Astrocyte of the spinal cord (primary cell): ENCODE measurements around the gene INPP5D.

Experiments
- DNase-seq: peaks from one replicate; pipeline ENCODE4 v3.0.0; 2011; ENCODE audit warnings: low read depth, low spot score
- H3K4me3 ChIP-seq: 2 replicates; pipeline ENCODE4 v1.5.1; 2011; ENCODE audit warnings: low read depth, mild to moderate bottlenecking, low read length, moderate library complexity
- CTCF ChIP-seq: IDR thresholded peaks from 2 replicates; pipeline ENCODE4 v1.5.1; 2012; ENCODE audit warnings: low read depth, mild to moderate bottlenecking, low read length, inconsistent platforms
- in situ Hi-C: cut with HindIII; loops from 2 replicates; pipeline ENCODE4 v1.10.0; 2017; ENCODE audit warnings: low sequenced_read_pairs

Gene INPP5D

GRCh38 chr2:233219848-233220247, 159.7 kb downstream of the INPP5D start:
- no peak for TF ChIP-seq CTCF
- DNase-seq = no peak
- in situ Hi-C loops = no loop called here
- no peak overlapping the region for H3K4me3 ChIP-seq

- no peak overlapping the region for H3K4me3 ChIP-seq
- no peak for TF ChIP-seq CTCF
- no peak for DNase-seq
- in situ Hi-C loops = no loop called here
These were observed 161.4 kb downstream of the INPP5D start for GRCh38 chr2:233221378-233222063.

- no peak overlapping the region for H3K4me3 ChIP-seq
- DNase-seq = no peak
- no peak for TF ChIP-seq CTCF
- in situ Hi-C loops = no loop called here
These were observed 163.1 kb downstream of the INPP5D start for GRCh38 chr2:233223059-233223894.

- no peak overlapping the region for H3K4me3 ChIP-seq
- DNase-seq = no peak
- in situ Hi-C loops = no loop called here
These were observed 165.3 kb downstream of the INPP5D start for GRCh38 chr2:233225230-233226068.

GRCh38 chr2:233226511-233227031, 166.4 kb downstream of the INPP5D start:
- in situ Hi-C loops = no loop called here
- no peak for TF ChIP-seq CTCF
- H3K4me3 ChIP-seq = no peak overlapping the region
- DNase-seq = no peak

More at GRCh38 chr2:233225230-233226068, 165.3 kb downstream of the INPP5D start:
- no peak for TF ChIP-seq CTCF

- no peak for TF ChIP-seq CTCF
- in situ Hi-C loops = no loop called here
- no peak for DNase-seq
- H3K4me3 ChIP-seq = no peak overlapping the region
These were observed 167.3 kb downstream of the INPP5D start for GRCh38 chr2:233227346-233227978.
